Epithelial cell of prostate (primary cell): ENCODE data around the gene BAIAP2L1.
A peak's percentile ranks its signal among the peaks of the same experiment; 100 is the strongest.

Source experiments
- DNase-seq: peaks from one replicate; pipeline ENCODE4 v3.0.0-alpha.2; 2011; ENCODE audit warnings: low read depth, low spot score
- H3K27ac ChIP-seq: fragments of 450-650 bp; 2 replicates; pipeline ENCODE4 v1.5.1; 2017; ENCODE audit warnings: mild to moderate bottlenecking

Gene BAIAP2L1

DNA sequence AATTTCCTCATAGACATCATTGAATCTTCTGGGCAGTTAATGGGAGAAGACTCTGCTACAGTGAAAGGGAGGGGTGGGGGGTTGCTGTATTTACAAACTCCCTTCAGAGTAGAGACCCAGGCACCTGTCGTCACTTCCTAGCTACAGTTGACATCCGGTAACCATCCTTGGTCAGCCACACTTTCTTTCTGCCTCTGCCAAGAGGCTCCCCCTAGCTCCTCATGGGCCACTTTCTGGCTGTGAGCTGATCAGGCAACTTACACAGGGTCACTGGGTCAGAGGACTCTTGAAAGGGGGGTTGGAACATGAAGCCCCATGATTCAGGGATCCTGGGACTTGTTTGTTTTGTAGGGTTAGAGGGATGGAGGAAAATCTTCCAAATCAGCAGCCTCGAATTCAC is 150.1 kb downstream of the BAIAP2L1 start:
- H3K27ac ChIP-seq: peak overlapping the region; percentile 85
- no peak for DNase-seq

DNA sequence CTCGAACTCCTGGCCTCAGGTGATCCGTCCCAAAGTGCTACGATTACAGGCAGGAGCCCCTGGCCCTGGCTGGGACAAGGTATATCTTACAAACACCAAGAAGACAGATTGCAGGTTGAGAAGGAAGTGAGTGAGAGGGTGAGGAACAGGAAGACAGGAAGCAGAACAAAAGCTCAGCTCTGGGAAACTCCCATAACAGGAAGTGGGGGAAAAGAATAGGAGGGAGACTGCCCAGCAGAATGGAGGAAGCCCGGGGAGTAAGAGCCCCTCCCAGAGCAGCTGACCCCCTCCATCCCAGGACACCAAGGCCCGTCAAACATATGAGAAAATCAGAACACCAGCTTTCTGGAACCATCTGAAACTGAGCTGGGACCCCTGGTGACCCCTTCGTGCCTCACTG is 151.8 kb downstream of the BAIAP2L1 start:
- H3K27ac ChIP-seq: no peak overlapping the region
- no peak for DNase-seq

DNA sequence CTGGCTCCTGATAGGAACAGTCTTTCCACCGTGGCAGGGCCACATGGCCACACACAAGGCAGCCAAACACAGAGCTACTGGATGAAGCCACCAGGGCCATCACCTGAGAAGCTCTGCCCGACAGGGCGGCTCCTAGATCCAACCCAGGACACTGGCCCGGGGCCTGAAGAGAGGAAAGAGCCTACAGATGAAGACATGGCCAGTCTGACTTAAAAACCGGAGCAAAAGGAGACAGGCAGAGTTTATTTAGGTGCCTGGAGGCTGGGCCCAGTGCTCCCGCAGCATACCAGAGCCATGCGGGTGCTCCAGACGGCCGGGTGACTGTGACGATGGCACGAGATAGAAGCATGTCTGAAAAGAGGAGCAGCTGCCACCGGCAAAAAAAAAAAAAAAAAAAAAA is 152.7 kb downstream of the BAIAP2L1 start:
- DNase-seq: no peak
- H3K27ac ChIP-seq: no peak overlapping the region

- DNase-seq: no peak
- H3K27ac ChIP-seq: no peak overlapping the region
Measured at GRCh38 chr7:98244871-98245270, 156.0 kb downstream of the BAIAP2L1 start.

DNA sequence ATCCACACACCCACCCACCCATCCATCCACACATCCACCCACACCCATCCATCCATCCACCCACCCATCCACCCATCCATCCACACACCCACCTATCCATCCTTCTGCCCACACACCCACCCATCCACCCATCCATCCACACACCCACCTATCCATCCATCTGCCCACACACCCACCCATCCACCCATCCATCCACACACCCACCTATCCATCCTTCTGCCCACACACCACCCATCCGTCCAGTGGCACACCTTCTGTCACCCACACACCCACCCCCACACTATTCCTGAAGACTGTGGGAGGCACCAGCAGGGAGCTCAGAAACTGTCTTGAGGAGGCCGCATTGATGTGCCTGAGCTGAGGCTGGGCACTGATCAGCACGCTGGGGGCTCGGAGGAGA is 158.0 kb downstream of the BAIAP2L1 start:
- DNase-seq: no peak
- no peak overlapping the region for H3K27ac ChIP-seq

DNA sequence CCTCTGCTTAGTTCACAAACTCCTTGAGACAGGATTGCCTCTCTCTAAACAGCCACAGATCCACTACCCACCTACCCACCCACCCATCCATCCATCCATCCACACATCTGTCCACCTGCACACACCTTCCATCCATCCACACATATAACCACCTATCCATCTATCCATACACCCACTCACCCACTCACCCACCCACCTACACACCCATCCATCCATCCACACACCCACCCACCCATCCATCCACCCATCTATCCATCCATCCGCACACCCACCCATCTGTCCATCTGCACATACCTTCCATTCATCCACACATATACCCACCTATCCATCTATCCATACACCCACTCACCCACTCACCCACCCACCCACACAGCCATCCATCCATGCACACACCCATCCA is 158.5 kb downstream of the BAIAP2L1 start:
- DNase-seq: no peak

GRCh38 chr7:98241674-98242241 is 159.1 kb downstream of the BAIAP2L1 start:
- no peak overlapping the region for H3K27ac ChIP-seq
- no peak for DNase-seq

More for the DNA sequence above, 158.5 kb downstream of the BAIAP2L1 start:
- no peak overlapping the region for H3K27ac ChIP-seq
